SK-N-SH treated with all-trans-retinoic acid at 6 μM for 48 hours (cell line): ENCODE data around the gene UPB1.

Source experiments
- ARNTL ChIP-seq: fragments of 450-650 bp; formaldehyde crosslinking; IDR thresholded peaks from 2 replicates; pipeline ENCODE4 v1.5.0; 2020; ENCODE audit warnings: low read depth, mild to moderate bottlenecking, moderate library complexity, borderline replicate concordance
- BACH2 ChIP-seq: fragments of 250-450 bp; sonication (Bioruptor Pico); IDR thresholded peaks from 2 replicates; pipeline ENCODE4 v1.9.0; 2021; ENCODE audit warnings: mild to moderate bottlenecking, borderline replicate concordance
- GLIS3 ChIP-seq: fragments of 250-450 bp; sonication (Bioruptor Pico); IDR thresholded peaks from 2 replicates; pipeline ENCODE4 v1.5.0; 2020; ENCODE audit warnings: mild to moderate bottlenecking, moderate library complexity
- ISL1 ChIP-seq: fragments of 250-450 bp; sonication (Bioruptor Pico); IDR thresholded peaks from 2 replicates; pipeline ENCODE4 v2.1.2; 2022; ENCODE audit warnings: mild to moderate bottlenecking, moderate library complexity
- OSR1 ChIP-seq: fragments of 250-450 bp; sonication (Bioruptor Pico); IDR thresholded peaks from 2 replicates; pipeline ENCODE4 v1.8.0; 2022; ENCODE audit warnings: moderate library complexity, mild to moderate bottlenecking, inconsistent platforms
- PPARA ChIP-seq: fragments of 250-450 bp; sonication (Bioruptor Pico); IDR thresholded peaks from 2 replicates; pipeline ENCODE4 v1.5.0; 2020; ENCODE audit warnings: mild to moderate bottlenecking, borderline replicate concordance
- ZFP3 ChIP-seq: fragments of 250-450 bp; sonication (Bioruptor Pico); IDR thresholded peaks from 2 replicates; pipeline ENCODE4 v1.5.0; 2020; ENCODE audit warnings: mild to moderate bottlenecking, moderate library complexity
- ZFP30 ChIP-seq: fragments of 450-650 bp; formaldehyde crosslinking; IDR thresholded peaks from 2 replicates; pipeline ENCODE4 v1.5.0; 2022; ENCODE audit warnings: mild to moderate bottlenecking, moderate library complexity
- ZNF70 ChIP-seq: fragments of 450-650 bp; formaldehyde crosslinking; IDR thresholded peaks from 2 replicates; pipeline ENCODE4 v1.5.0; 2020; ENCODE audit warnings: mild to moderate bottlenecking, moderate library complexity
- ZNF8 ChIP-seq: fragments of 450-650 bp; formaldehyde crosslinking; IDR thresholded peaks from 2 replicates; pipeline ENCODE4 v1.5.0; 2020; ENCODE audit warnings: mild to moderate bottlenecking, moderate library complexity
- TF ChIP-seq, protein P1 (sequence below): fragments of 250-450 bp; sonication (Bioruptor Pico); IDR thresholded peaks from 2 replicates; pipeline ENCODE4 v1.5.1; 2020; ENCODE audit warnings: low read depth, mild to moderate bottlenecking, moderate library complexity
- TF ChIP-seq, protein P2 (sequence below): fragments of 250-450 bp; sonication (Bioruptor Pico); IDR thresholded peaks from 2 replicates; pipeline ENCODE4 v1.8.0; 2020; ENCODE audit warnings: mild to moderate bottlenecking, moderate library complexity, borderline replicate concordance
- TF ChIP-seq, protein P3 (sequence below): fragments of 250-450 bp; sonication (Bioruptor Pico); IDR thresholded peaks from 2 replicates; pipeline ENCODE4 v1.5.1; 2021; ENCODE audit warnings: mild to moderate bottlenecking, moderate library complexity

DNA sequence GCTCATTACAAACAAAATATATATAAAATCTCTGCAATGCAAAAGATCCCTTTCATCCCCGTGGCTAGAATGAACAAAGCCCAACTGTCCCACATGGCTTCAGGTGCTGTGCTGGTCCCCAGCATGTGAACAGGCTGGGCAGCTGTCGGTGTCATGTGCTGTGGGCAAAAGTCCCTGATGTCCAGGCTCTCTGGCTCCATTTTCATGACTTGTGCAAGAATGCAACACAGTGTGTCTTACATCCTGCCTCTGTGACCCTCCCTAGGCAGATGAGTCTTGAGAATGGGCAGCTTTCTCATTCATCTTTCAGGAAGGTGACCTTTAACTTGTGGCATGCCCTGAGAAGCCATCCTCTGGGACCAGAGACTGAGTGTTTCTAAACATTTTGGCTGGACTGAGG lies 45.3 kb downstream of the UPB1 start:
- TF ChIP-seq PPARA (CRISPR knock-in tag) (no peak), ARNTL (CRISPR knock-in tag) (no peak), ZFP30 (no peak), GLIS3 (CRISPR knock-in tag) (no peak), BACH2 (no peak), OSR1 (CRISPR knock-in tag) (no peak), ZFP3 (CRISPR knock-in tag) (no peak), ZNF70 (CRISPR knock-in tag) (no peak), ZNF8 (CRISPR knock-in tag) (no peak), ISL1 (no peak)
- TF ChIP-seq, protein P1, sequence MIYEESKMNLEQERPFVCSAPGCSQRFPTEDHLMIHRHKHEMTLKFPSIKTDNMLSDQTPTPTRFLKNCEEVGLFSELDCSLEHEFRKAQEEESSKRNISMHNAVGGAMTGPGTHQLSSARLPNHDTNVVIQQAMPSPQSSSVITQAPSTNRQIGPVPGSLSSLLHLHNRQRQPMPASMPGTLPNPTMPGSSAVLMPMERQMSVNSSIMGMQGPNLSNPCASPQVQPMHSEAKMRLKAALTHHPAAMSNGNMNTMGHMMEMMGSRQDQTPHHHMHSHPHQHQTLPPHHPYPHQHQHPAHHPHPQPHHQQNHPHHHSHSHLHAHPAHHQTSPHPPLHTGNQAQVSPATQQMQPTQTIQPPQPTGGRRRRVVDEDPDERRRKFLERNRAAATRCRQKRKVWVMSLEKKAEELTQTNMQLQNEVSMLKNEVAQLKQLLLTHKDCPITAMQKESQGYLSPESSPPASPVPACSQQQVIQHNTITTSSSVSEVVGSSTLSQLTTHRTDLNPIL (CRISPR knock-in tag): no peak
- TF ChIP-seq, protein P2, sequence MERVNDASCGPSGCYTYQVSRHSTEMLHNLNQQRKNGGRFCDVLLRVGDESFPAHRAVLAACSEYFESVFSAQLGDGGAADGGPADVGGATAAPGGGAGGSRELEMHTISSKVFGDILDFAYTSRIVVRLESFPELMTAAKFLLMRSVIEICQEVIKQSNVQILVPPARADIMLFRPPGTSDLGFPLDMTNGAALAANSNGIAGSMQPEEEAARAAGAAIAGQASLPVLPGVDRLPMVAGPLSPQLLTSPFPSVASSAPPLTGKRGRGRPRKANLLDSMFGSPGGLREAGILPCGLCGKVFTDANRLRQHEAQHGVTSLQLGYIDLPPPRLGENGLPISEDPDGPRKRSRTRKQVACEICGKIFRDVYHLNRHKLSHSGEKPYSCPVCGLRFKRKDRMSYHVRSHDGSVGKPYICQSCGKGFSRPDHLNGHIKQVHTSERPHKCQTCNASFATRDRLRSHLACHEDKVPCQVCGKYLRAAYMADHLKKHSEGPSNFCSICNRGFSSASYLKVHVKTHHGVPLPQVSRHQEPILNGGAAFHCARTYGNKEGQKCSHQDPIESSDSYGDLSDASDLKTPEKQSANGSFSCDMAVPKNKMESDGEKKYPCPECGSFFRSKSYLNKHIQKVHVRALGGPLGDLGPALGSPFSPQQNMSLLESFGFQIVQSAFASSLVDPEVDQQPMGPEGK (CRISPR knock-in tag): no peak
- TF ChIP-seq, protein P3, sequence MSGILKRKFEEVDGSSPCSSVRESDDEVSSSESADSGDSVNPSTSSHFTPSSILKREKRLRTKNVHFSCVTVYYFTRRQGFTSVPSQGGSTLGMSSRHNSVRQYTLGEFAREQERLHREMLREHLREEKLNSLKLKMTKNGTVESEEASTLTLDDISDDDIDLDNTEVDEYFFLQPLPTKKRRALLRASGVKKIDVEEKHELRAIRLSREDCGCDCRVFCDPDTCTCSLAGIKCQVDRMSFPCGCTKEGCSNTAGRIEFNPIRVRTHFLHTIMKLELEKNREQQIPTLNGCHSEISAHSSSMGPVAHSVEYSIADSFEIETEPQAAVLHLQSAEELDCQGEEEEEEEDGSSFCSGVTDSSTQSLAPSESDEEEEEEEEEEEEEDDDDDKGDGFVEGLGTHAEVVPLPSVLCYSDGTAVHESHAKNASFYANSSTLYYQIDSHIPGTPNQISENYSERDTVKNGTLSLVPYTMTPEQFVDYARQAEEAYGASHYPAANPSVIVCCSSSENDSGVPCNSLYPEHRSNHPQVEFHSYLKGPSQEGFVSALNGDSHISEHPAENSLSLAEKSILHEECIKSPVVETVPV: no peak
